ENCODE data around the gene PDLIM1. TPM values are rescaled to one million over a fixed set of nuclear protein-coding genes. Genes with fewer than 3 reads are reported as not detected.

The PDLIM1 gene
- total RNA-seq, 1 experiment from 2014 or later: 67.4 TPM

GRCh38 chr10:95253007-95253406 is 37.8 kb downstream of the PDLIM1 start:
- Histone ChIP-seq H3K9me3 (ENCODE audit: control insufficient read depth in 1 of 2, insufficient read depth in 1 of 2, low read depth in 1 of 2, low read length in 2 of 2) (no peaks in the 10 kb centered on the region), H2AFZ (ENCODE audit: low read depth, low read length, poor library complexity, severe bottlenecking) (no peak overlapping the region), H3K27me3 (ENCODE audit: insufficient read depth, low read length) (no peaks in the 10 kb centered on the region), H4K20me1 (ENCODE audit: insufficient read depth) (no peaks in the 10 kb centered on the region), H3K27ac (ENCODE audit: low read depth, low read length) (no peak overlapping the region), H3K79me2 (ENCODE audit: insufficient read depth, low read length) (0 out of 2 replicates have a peak, but pooled peaks cover 19% of the 10 kb centered on the region), H3K4me1 (ENCODE audit: control insufficient read depth in 1 of 2, insufficient read depth in 2 of 2, low read length in 2 of 2) (0 out of 4 replicates have a peak, but pooled peaks cover 0 to under 1% of the 10 kb centered on the region in 2 experiments), H3K36me3 (ENCODE audit: control insufficient read depth in 1 of 2, insufficient read depth in 2 of 2, low read length in 2 of 2) (no peaks in the 10 kb centered on the region), H3K9me2 (ENCODE audit: insufficient read depth) (no peaks in the 10 kb centered on the region), H3K4me2 (ENCODE audit: low read length) (no peak overlapping the region), H3K9ac (ENCODE audit: low read length) (no peak overlapping the region), H3K4me3 (replicated peaks in 1 of 2; ENCODE audit: low read depth in 1 of 2, low read length in 2 of 2) (no peak overlapping the region)
- ChIA-PET RAD21 (ENCODE audit: low non-redundant PET in 1 of 2, low total read pairs in 2 of 2, uncharacterized antibody in 2 of 2, unreplicated experiment in 2 of 2) (no interaction called here), POLR2A (no interaction called here), CTCF (interaction anchor here (0.8 kb wide), 1 partner anchor 10 kb away, joined by 3 read pairs; no protein-coding TSS in a partner anchor)
- no TSS peak for BruUV-seq (replicated peaks)
- no peak for DNase-seq (ENCODE audit: low read depth, low spot score)
- no peak for TF ChIP-seq ZFX (IDR thresholded peaks at IDR 0.05)
- TF ChIP-seq SRF (IDR thresholded peaks at IDR 0.05; ENCODE audit: low read depth): no peak
- TF ChIP-seq ATF3 (IDR thresholded peaks at IDR 0.05): no peak
- TF ChIP-seq JUND (IDR thresholded peaks at IDR 0.05): no peak
- no peak for TF ChIP-seq SP1 (IDR thresholded peaks at IDR 0.05; ENCODE audit: low read depth)
- TF ChIP-seq EZH2phosphoT487 (IDR thresholded peaks at IDR 0.05; ENCODE audit: borderline replicate concordance): no peak
- TF ChIP-seq RAD21 (IDR thresholded peaks at IDR 0.05; ENCODE audit: low read depth): no peak
- TF ChIP-seq TCF7L2 (IDR thresholded peaks at IDR 0.05; ENCODE audit: borderline replicate concordance, extremely low read depth, insufficient read depth, insufficient read length): no peak
- TF ChIP-seq ELF1 (IDR thresholded peaks at IDR 0.05; ENCODE audit: borderline replicate concordance, low read depth): no peak
- TF ChIP-seq CBX3 (IDR thresholded peaks at IDR 0.05; ENCODE audit: low read depth): no peak
- no peak for TF ChIP-seq MAX (IDR thresholded peaks at IDR 0.05)
- no peak for TF ChIP-seq YY1 (IDR thresholded peaks at IDR 0.05; ENCODE audit: extremely low read depth, insufficient replicate concordance, low read depth, low read length)
- no peak for TF ChIP-seq ZBTB33 (IDR thresholded peaks at IDR 0.05; ENCODE audit: extremely low read depth, insufficient replicate concordance, low read length)
- no peak for ATAC-seq
- intact Hi-C loops (cut with micrococcal nuclease): no loop called here

All from HCT116 (cell line).